Thoracic aorta (tissue), 2 donors: ENCODE results near the gene CADM2. TPM values are rescaled to one million over a fixed set of nuclear protein-coding genes. Genes with fewer than 3 reads are reported as not detected.

ENCODE experiments used
- ATAC-seq: fragments of 150-250 bp; one replicate; pipeline ENCODE4 v1.8.0; 2017; ENCODE audit warnings: low read depth; ENCODE audit not compliant: insufficient number of reproducible peaks, low FRiP score
- DNase-seq: peaks from one replicate; pipeline ENCODE4 v3.0.0-alpha.2; 2020; ENCODE audit warnings: low spot score
- H3K27ac ChIP-seq, 2 donors: fragments of 200-600 bp; sonication (generic); 1 replicate in 1 of 2; 2 replicates in 1 of 2; pipeline ENCODE4 v1.5.1; 2016; ENCODE audit warnings: mild to moderate bottlenecking in 2 of 2, moderate library complexity in 2 of 2
- H3K27me3 ChIP-seq: fragments of 200-600 bp; sonication (generic); replicated peaks from 2 replicates; pipeline ENCODE4 v1.6.0; 2016; ENCODE audit warnings: mild to moderate bottlenecking; ENCODE audit not compliant: insufficient read depth
- H3K36me3 ChIP-seq: fragments of 200-600 bp; sonication (generic); one replicate; pipeline ENCODE4 v1.5.1; 2016
- H3K4me1 ChIP-seq, 2 donors: fragments of 200-600 bp; sonication (generic); 1 replicate in 1 of 2; 2 replicates in 1 of 2; pipeline versions ENCODE4 v1.5.1 to v1.6.0; 2016; ENCODE audit warnings: low read depth in 2 of 2, mild to moderate bottlenecking in 1 of 2; ENCODE audit not compliant: control insufficient read depth in 1 of 2
- H3K4me3 ChIP-seq: fragments of 200-600 bp; sonication (generic); 2 replicates; pipeline ENCODE4 v1.5.1; 2016; ENCODE audit warnings: mild to moderate bottlenecking
- H3K9me3 ChIP-seq: fragments of 200-600 bp; sonication (generic); 2 replicates; pipeline ENCODE4 v1.5.1; 2016
- CTCF ChIP-seq: fragments of 200-600 bp; sonication (generic); IDR thresholded peaks from one replicate; pipeline ENCODE4 v1.5.1; 2019; ENCODE audit warnings: antibody characterized with exemption
- total RNA-seq, 2 donors: library from RNA; depleted of rRNA; stranded (reverse); fragments of >200 nt; gene quantifications; one replicate each; pipeline versions ENCODE4 v1.1.0 to v1.2.3, GENCODE V29; 2016

Gene CADM2
- total RNA-seq, 2 donors from 2014 or later, result 1.8 TPM; not detected in 1

GRCh38 chr3:84946240-84946639, 12.5 kb upstream of the CADM2 start:
- Histone ChIP-seq H3K27ac (no peak overlapping the region), H3K4me3 (no peak overlapping the region), H3K27me3 (no peaks in the 10 kb centered on the region), H3K4me1 (no peaks in the 10 kb centered on the region), H3K36me3 (no peaks in the 10 kb centered on the region), H3K9me3 (no peaks in the 10 kb centered on the region)
- DNase-seq, result no peak
- TF ChIP-seq CTCF, result no peak
- ATAC-seq, result no peak

GRCh38 chr3:84959470-84960271, 882 bp downstream of the CADM2 start:
- DNase-seq, result no peak
- ATAC-seq, result no peak
- Histone ChIP-seq H3K9me3 (no peaks in the 10 kb centered on the region), H3K27ac (no peak overlapping the region), H3K4me1 (peaks cover 12 to 17% of the 10 kb centered on the region in 2 donors), H3K27me3 (no peaks in the 10 kb centered on the region), H3K4me3 (peak overlapping the region; percentile 89), H3K36me3 (no peaks in the 10 kb centered on the region)
- no peak for TF ChIP-seq CTCF

- Histone ChIP-seq H3K4me1 (peaks cover 12 to 17% of the 10 kb centered on the region in 2 donors), H3K27ac (no peak overlapping the region), H3K4me3 (no peak overlapping the region), H3K9me3 (no peaks in the 10 kb centered on the region), H3K27me3 (no peaks in the 10 kb centered on the region), H3K36me3 (no peaks in the 10 kb centered on the region)
- TF ChIP-seq CTCF, result no peak
- DNase-seq (no peak), ATAC-seq (no peak)
Measured at GRCh38 chr3:84960581-84960980, 1.8 kb downstream of the CADM2 start.

- Histone ChIP-seq H3K9me3 (no peaks in the 10 kb centered on the region), H3K36me3 (no peaks in the 10 kb centered on the region), H3K4me1 (peaks cover 12 to 17% of the 10 kb centered on the region in 2 donors), H3K27me3 (no peaks in the 10 kb centered on the region), H3K4me3 (no peak overlapping the region), H3K27ac (no peak overlapping the region)
- ATAC-seq (no peak), DNase-seq (no peak)
- TF ChIP-seq CTCF, result no peak
Measured at GRCh38 chr3:84961011-84961410, 2.2 kb downstream of the CADM2 start.

GRCh38 chr3:84961521-84962255, 2.9 kb downstream of the CADM2 start:
- Histone ChIP-seq H3K4me3 (no peak overlapping the region), H3K9me3 (no peaks in the 10 kb centered on the region), H3K27ac (no peak overlapping the region), H3K36me3 (no peaks in the 10 kb centered on the region), H3K27me3 (no peaks in the 10 kb centered on the region), H3K4me1 (peaks cover 12 to 17% of the 10 kb centered on the region in 2 donors)
- ATAC-seq (no peak), DNase-seq (no peak)
- no peak for TF ChIP-seq CTCF
